ENCODE measurements around the gene FHOD3. TPM values are rescaled to one million over a fixed set of nuclear protein-coding genes. Genes with fewer than 3 reads are reported as not detected.

FHOD3 gene
- total and polyA plus RNA-seq, 2 of the 13 experiments (the other 11 are each of a cell fraction or from before 2014, with no cell fraction given), result 0.07 TPM; not detected in 1

DNA sequence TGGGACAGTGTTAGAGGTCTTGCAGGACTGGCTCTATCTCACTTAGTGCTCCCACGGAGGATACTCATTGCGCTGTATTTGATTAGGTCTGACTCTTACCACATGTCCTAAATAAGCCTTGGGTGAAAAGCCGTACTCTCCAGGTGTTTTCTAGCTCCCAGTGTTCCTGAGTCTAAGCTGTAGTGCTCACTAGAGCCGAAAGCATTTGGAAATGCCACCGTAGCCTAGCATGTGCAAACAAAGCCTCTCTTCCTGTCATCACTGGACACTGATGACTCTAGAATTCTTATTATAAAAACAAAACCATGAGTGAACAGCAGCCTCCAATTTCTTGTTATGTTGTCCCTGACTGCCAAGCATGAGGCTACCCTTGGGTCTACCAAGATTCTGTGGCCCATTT is 325.1 kb downstream of the FHOD3 start:
- Histone ChIP-seq H3K79me2 (ENCODE audit: insufficient read depth, low read length) (no peaks in the 10 kb centered on the region), H3K27me3 (ENCODE audit: control insufficient read depth in 1 of 2, insufficient read depth in 2 of 2, low read length in 2 of 2) (0 out of 5 replicates have a peak, but pooled peaks cover 0 to 1% of the 10 kb centered on the region in 2 experiments), H3K9me3 (ENCODE audit: low read length) (no peaks in the 10 kb centered on the region), H3K4me3 (replicated peaks in 1 of 3; ENCODE audit: insufficient read depth in 1 of 3, low read depth in 2 of 3, low read length in 3 of 3) (no peak overlapping the region), H3K4me1 (ENCODE audit: insufficient read depth, low read length) (no peaks in the 10 kb centered on the region), H3K36me3 (replicated peaks in 1 of 2; ENCODE audit: control insufficient read depth in 1 of 2, insufficient read depth in 2 of 2, low read length in 2 of 2) (no peaks in the 10 kb centered on the region), H4K20me1 (ENCODE audit: insufficient read depth, low read length) (no peaks in the 10 kb centered on the region), H2AFZ (ENCODE audit: low read length) (no peak overlapping the region), H3K27ac (ENCODE audit: extremely low read length, insufficient read depth, low read length) (no peak overlapping the region), H3K4me2 (ENCODE audit: low read depth, low read length) (no peak overlapping the region), H3K9ac (ENCODE audit: insufficient read depth, low read depth, low read length) (no peak overlapping the region)
- ChIA-PET POLR2A (no interaction called here), CTCF (ENCODE audit: low intra/inter-chr PET ratio, low total read pairs) (no interaction called here)
- in situ Hi-C loops (cut with HindIII; ENCODE audit: extremely low pct_ligation_motif_present, low pct_unique_long_range_greater_than_20kb) (no loop called here), intact Hi-C loops (cut with micrococcal nuclease; ENCODE audit: unreplicated experiment) (no loop called here)
- FAIRE-seq (no peak), ATAC-seq (no peak), DNase-seq (ENCODE audit: low spot score) (no peak)
- WGBS (ENCODE audit: low lambda C conversion rate), result 54% methylated on average over 4 of the region's 5 CpGs
- TF ChIP-seq ZNF569 (CRISPR knock-in tag; IDR thresholded peaks at IDR 0.05; ENCODE audit: borderline replicate concordance) (no peak), ZNF83 (CRISPR knock-in tag; IDR thresholded peaks at IDR 0.05; ENCODE audit: borderline replicate concordance) (no peak), ZNF101 (CRISPR knock-in tag; IDR thresholded peaks at IDR 0.05; ENCODE audit: borderline replicate concordance, low read depth) (no peak), REXO4 (CRISPR knock-in tag; IDR thresholded peaks at IDR 0.05; ENCODE audit: borderline replicate concordance) (no peak), PAF1 (CRISPR knock-in tag; IDR thresholded peaks at IDR 0.05) (no peak), ARHGAP35 (CRISPR knock-in tag; IDR thresholded peaks at IDR 0.05; ENCODE audit: borderline replicate concordance) (no peak), ZIK1 (CRISPR knock-in tag; IDR thresholded peaks at IDR 0.05; ENCODE audit: borderline replicate concordance, low read depth) (no peak), ZNF773 (CRISPR knock-in tag; IDR thresholded peaks at IDR 0.05; ENCODE audit: borderline replicate concordance) (no peak)
- TF ChIP-seq, protein P1, sequence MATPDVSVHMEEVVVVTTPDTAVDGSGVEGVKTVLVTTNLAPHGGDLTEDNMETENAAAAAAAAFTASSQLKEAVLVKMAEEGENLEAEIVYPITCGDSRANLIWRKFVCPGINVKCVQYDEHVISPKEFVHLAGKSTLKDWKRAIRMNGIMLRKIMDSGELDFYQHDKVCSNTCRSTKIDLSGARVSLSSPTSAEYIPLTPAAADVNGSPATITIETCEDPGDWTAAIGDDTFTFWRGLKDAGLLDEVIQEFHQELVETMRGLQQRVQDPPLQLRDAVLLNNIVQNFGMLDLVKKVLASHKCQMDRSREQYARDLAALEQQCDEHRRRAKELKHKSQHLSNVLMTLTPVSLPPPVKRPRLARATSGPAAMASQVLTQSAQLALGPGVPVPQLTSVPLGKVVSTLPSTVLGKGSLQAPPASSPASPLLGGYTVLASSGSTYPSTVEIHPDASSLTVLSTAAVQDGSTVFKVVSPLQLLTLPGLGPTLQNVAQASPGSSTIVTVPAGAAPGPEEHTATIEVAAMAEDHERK (CRISPR knock-in tag; IDR thresholded peaks at IDR 0.05; ENCODE audit: low read depth), result no peak
- TF ChIP-seq, protein P2, sequence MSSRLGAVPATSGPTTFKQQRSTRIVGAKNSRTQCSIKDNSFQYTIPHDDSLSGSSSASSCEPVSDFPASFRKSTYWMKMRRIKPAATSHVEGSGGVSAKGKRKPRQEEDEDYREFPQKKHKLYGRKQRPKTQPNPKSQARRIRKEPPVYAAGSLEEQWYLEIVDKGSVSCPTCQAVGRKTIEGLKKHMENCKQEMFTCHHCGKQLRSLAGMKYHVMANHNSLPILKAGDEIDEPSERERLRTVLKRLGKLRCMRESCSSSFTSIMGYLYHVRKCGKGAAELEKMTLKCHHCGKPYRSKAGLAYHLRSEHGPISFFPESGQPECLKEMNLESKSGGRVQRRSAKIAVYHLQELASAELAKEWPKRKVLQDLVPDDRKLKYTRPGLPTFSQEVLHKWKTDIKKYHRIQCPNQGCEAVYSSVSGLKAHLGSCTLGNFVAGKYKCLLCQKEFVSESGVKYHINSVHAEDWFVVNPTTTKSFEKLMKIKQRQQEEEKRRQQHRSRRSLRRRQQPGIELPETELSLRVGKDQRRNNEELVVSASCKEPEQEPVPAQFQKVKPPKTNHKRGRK (CRISPR knock-in tag; IDR thresholded peaks at IDR 0.05), result no peak
- TF ChIP-seq, protein P3, sequence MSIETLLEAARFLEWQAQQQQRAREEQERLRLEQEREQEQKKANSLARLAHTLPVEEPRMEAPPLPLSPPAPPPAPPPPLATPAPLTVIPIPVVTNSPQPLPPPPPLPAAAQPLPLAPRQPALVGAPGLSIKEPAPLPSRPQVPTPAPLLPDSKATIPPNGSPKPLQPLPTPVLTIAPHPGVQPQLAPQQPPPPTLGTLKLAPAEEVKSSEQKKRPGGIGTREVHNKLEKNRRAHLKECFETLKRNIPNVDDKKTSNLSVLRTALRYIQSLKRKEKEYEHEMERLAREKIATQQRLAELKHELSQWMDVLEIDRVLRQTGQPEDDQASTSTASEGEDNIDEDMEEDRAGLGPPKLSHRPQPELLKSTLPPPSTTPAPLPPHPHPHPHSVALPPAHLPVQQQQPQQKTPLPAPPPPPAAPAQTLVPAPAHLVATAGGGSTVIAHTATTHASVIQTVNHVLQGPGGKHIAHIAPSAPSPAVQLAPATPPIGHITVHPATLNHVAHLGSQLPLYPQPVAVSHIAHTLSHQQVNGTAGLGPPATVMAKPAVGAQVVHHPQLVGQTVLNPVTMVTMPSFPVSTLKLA (IDR thresholded peaks at IDR 0.05), result no peak
- TF ChIP-seq, protein P4, sequence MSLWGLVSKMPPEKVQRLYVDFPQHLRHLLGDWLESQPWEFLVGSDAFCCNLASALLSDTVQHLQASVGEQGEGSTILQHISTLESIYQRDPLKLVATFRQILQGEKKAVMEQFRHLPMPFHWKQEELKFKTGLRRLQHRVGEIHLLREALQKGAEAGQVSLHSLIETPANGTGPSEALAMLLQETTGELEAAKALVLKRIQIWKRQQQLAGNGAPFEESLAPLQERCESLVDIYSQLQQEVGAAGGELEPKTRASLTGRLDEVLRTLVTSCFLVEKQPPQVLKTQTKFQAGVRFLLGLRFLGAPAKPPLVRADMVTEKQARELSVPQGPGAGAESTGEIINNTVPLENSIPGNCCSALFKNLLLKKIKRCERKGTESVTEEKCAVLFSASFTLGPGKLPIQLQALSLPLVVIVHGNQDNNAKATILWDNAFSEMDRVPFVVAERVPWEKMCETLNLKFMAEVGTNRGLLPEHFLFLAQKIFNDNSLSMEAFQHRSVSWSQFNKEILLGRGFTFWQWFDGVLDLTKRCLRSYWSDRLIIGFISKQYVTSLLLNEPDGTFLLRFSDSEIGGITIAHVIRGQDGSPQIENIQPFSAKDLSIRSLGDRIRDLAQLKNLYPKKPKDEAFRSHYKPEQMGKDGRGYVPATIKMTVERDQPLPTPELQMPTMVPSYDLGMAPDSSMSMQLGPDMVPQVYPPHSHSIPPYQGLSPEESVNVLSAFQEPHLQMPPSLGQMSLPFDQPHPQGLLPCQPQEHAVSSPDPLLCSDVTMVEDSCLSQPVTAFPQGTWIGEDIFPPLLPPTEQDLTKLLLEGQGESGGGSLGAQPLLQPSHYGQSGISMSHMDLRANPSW (CRISPR knock-in tag; IDR thresholded peaks at IDR 0.05; ENCODE audit: borderline replicate concordance), result no peak
- TF ChIP-seq, protein P5, sequence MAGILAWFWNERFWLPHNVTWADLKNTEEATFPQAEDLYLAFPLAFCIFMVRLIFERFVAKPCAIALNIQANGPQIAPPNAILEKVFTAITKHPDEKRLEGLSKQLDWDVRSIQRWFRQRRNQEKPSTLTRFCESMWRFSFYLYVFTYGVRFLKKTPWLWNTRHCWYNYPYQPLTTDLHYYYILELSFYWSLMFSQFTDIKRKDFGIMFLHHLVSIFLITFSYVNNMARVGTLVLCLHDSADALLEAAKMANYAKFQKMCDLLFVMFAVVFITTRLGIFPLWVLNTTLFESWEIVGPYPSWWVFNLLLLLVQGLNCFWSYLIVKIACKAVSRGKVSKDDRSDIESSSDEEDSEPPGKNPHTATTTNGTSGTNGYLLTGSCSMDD (CRISPR knock-in tag; IDR thresholded peaks at IDR 0.05), result no peak
- BruUV-seq (replicated peaks), result no TSS peak

Measured in HepG2 (cell line).